Measurements from ENCODE around the gene JAZF1. TPM values are rescaled to one million over a fixed set of nuclear protein-coding genes. Genes with fewer than 3 reads are reported as not detected.

Gene JAZF1
- total and polyA plus RNA-seq, 9 of the 15 experiments (the other 6 are each of a cell fraction or from before 2014, with no cell fraction given): 0.04 to 0.64 (median 0.11) TPM; not detected in 3

DNA sequence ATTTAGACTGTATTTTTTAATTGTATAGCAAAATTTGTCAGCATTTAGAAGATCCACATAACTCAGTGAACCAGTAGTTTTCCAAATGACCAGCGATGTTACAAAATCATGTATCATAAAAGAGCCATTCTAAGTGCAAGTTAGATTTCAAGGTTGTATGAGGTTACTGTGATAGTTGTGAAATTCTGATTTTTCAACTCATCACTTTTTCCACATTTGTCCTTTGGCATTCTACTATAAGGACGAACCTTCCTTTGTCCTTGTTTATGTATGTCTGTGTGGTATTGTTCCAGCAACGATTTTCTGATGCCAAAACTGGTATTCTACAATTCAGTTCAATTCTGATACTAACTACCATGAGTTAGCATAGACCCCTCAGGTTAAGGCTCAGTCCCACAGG lies 376.5 kb downstream of the JAZF1 start:
- Histone ChIP-seq H3K36me3 (ENCODE audit: control insufficient read depth, insufficient read depth, low read length) (peaks cover 2% of the 10 kb centered on the region; the same call in 1 of the 3 replicates), H3K27ac (ENCODE audit: extremely low read depth, low read depth, low read length) (no peak overlapping the region), H4K20me1 (replicated peaks; ENCODE audit: control insufficient read depth, insufficient read depth, low read length) (no peaks in the 10 kb centered on the region), H3K9me1 (ENCODE audit: control insufficient read depth, insufficient read depth, low read length) (no peaks in the 10 kb centered on the region), H3K27me3 (ENCODE audit: control insufficient read depth in 2 of 2, insufficient read depth in 2 of 2, low read length in 2 of 2) (no peaks in the 10 kb centered on the region), H3K4me1 (replicated peaks in 1 of 2; ENCODE audit: control insufficient read depth in 2 of 2, insufficient read depth in 2 of 2, low read length in 2 of 2) (peaks cover 0 to 6% of the 10 kb centered on the region in 2 experiments; a peak in 3 of 5 replicates), H3K4me2 (ENCODE audit: insufficient read depth, low read length) (no peak overlapping the region), H3K9me3 (replicated peaks; ENCODE audit: control insufficient read depth, insufficient read depth, low read depth, low read length) (no peaks in the 10 kb centered on the region), H2AFZ (ENCODE audit: low read depth, low read length) (no peak overlapping the region), H3K9ac (ENCODE audit: insufficient read depth in 1 of 2, low read depth in 2 of 2, low read length in 2 of 2) (no peak overlapping the region), H3K4me3 (no peak overlapping the region), H3K79me2 (ENCODE audit: control insufficient read depth, insufficient read depth, low read length) (no peaks in the 10 kb centered on the region)
- no TSS peak for BruUV-seq (replicated peaks)
- TF ChIP-seq KDM1A (IDR thresholded peaks at IDR 0.05) (no peak), ZNF589 (CRISPR knock-in tag; IDR thresholded peaks at IDR 0.05; ENCODE audit: low read depth) (no peak), CBX8 (IDR thresholded peaks at IDR 0.05; ENCODE audit: borderline replicate concordance, extremely low read depth, low read depth, low read length, poor library complexity, severe bottlenecking) (no peak), MXI1 (IDR thresholded peaks at IDR 0.05; ENCODE audit: low read depth, low read length) (no peak), ZNF764 (CRISPR knock-in tag; IDR thresholded peaks at IDR 0.05; ENCODE audit: low read depth) (no peak), ATF6 (CRISPR knock-in tag; IDR thresholded peaks at IDR 0.05) (no peak)
- ATAC-seq (no peak), FAIRE-seq (no peak), DNase-seq (ENCODE audit: extremely low read depth in 1 of 4, low spot score in 3 of 4) (no peak)
- in situ Hi-C loops (cut with MboI): no loop called here
- WGBS (ENCODE audit: insufficient coverage, low coverage, missing lambda C conversion rate): 60% methylated on average over 3 of the region's 3 CpGs
- intact Hi-C loops (cut with micrococcal nuclease): no loop called here
- ChIA-PET POLR2A (no interaction called here), CTCF (ENCODE audit: low intra/inter-chr PET ratio) (no interaction called here)

All from K562 (cell line).